ENCODE data around the gene HNRNPAB. TPM values are rescaled to one million over a fixed set of nuclear protein-coding genes. Genes with fewer than 3 reads are reported as not detected.
"Not testable (repeated sequence)": the region's sequence is repeated elsewhere in the genome, so short reads cannot be mapped to it uniquely, and the experiment has no call there.

HNRNPAB gene
- total and polyA plus RNA-seq, 12 donors: 40.7 to 265 (median 117) TPM

- DNase-seq: no peak
- Histone ChIP-seq H3K27ac (no peak overlapping the region), H3K4me1 (replicated peaks in 1 of 2) (peaks cover 19% of the 10 kb centered on the region in 2 donors), H3K27me3 (no peaks in the 10 kb centered on the region), H3K36me3 (replicated peaks in 1 of 2) (peaks cover 0 to 27% of the 10 kb centered on the region in 2 donors), H3K9me3 (replicated peaks in 1 of 3) (no peaks in the 10 kb centered on the region), H3K4me3 (no peak overlapping the region)
- TF ChIP-seq POLR2A (IDR thresholded peaks at IDR 0.05) (no peak), CTCF (IDR thresholded peaks at IDR 0.05) (no peak)
- intact Hi-C loops (cut with DNase I): no loop called here
- 74 to 96% (median 91%) methylated on average over 4 of the region's 4 CpGs for WGBS, 4 donors
Measured at GRCh38 chr5:178227138-178227659, 22.9 kb downstream of the HNRNPAB start.

GRCh38 chr5:178227929-178228328, 23.6 kb downstream of the HNRNPAB start:
- TF ChIP-seq POLR2A (IDR thresholded peaks at IDR 0.05): no peak
- no peak for TF ChIP-seq CTCF (IDR thresholded peaks at IDR 0.05)
- H3K4me1 ChIP-seq (replicated peaks in 1 of 2): peaks cover 23 to 25% of the 10 kb centered on the region in 2 donors
- intact Hi-C loops (cut with DNase I): no loop called here
- peaks cover 0 to 27% of the 10 kb centered on the region in 2 donors for H3K36me3 ChIP-seq (replicated peaks in 1 of 2)
- WGBS, 4 donors: 85 to 96% (median 89%) methylated on average over 3 of the region's 3 CpGs
- no peaks in the 10 kb centered on the region for H3K9me3 ChIP-seq (replicated peaks in 1 of 3)
- H3K4me3 ChIP-seq: no peak overlapping the region
- H3K27me3 ChIP-seq: no peaks in the 10 kb centered on the region
- DNase-seq: no peak
- no peak overlapping the region for H3K27ac ChIP-seq

GRCh38 chr5:178228609-178229008, 24.3 kb downstream of the HNRNPAB start:
- H3K4me1 ChIP-seq (replicated peaks in 1 of 2): peaks cover 24 to 25% of the 10 kb centered on the region in 2 donors
- TF ChIP-seq POLR2A (IDR thresholded peaks at IDR 0.05): no peak
- no peak for TF ChIP-seq CTCF (IDR thresholded peaks at IDR 0.05)
- no peak overlapping the region for H3K4me3 ChIP-seq
- WGBS, 4 donors: 95 to 98% (median 96%) methylated on average over 11 of the region's 11 CpGs
- peaks cover 0 to 27% of the 10 kb centered on the region in 2 donors for H3K36me3 ChIP-seq (replicated peaks in 1 of 2)
- H3K9me3 ChIP-seq (replicated peaks in 1 of 3): no peaks in the 10 kb centered on the region
- DNase-seq: no peak
- H3K27me3 ChIP-seq: no peaks in the 10 kb centered on the region
- intact Hi-C loops (cut with DNase I): no loop called here
- H3K27ac ChIP-seq: no peak overlapping the region

GRCh38 chr5:178229111-178229510, 24.8 kb downstream of the HNRNPAB start:
- H3K9me3 ChIP-seq (replicated peaks in 1 of 3); H3K27ac ChIP-seq; H3K27me3 ChIP-seq; DNase-seq; intact Hi-C loops (cut with DNase I); H3K4me3 ChIP-seq: not testable (repeated sequence)
- H3K36me3 ChIP-seq (replicated peaks in 1 of 2): peaks cover 0 to 27% of the 10 kb centered on the region in 2 donors
- WGBS, 4 donors: 89 to 98% (median 97%) methylated on average over 11 to 13 of the region's 13 CpGs
- peaks cover 24 to 25% of the 10 kb centered on the region in 2 donors for H3K4me1 ChIP-seq (replicated peaks in 1 of 2)

GRCh38 chr5:178229861-178230260, 25.5 kb downstream of the HNRNPAB start:
- H3K4me1 ChIP-seq (replicated peaks in 1 of 2): peaks cover 25 to 26% of the 10 kb centered on the region in 2 donors
- intact Hi-C loops (cut with DNase I): no loop called here
- no peak overlapping the region for H3K4me3 ChIP-seq
- no peak for DNase-seq
- H3K36me3 ChIP-seq (replicated peaks in 1 of 2): peaks cover 0 to 27% of the 10 kb centered on the region in 2 donors
- H3K9me3 ChIP-seq (replicated peaks in 1 of 3): no peaks in the 10 kb centered on the region
- WGBS, 4 donors: 87 to 100% (median 93%) methylated on average over 6 to 10 of the region's 10 CpGs
- H3K27ac ChIP-seq: no peak overlapping the region
- no peak for TF ChIP-seq POLR2A (IDR thresholded peaks at IDR 0.05)
- TF ChIP-seq CTCF (IDR thresholded peaks at IDR 0.05): no peak
- H3K27me3 ChIP-seq: no peaks in the 10 kb centered on the region
